HEK293 (cell line): ENCODE results near the gene RPL13A.

Experiments used
- CTCF ChIA-PET: fragments of 350-600 bp; formaldehyde crosslinking; extraction: SDS; loops from one replicate; lab custom pipeline; 2021; ENCODE audit warnings: antibody characterized with exemption; lab: Yijun Ruan, JAX
- POLR2A ChIA-PET: fragments of 300-600 bp; formaldehyde crosslinking; extraction: SDS; loops from one replicate; lab custom pipeline; 2020; ENCODE audit warnings: antibody characterized with exemption, inconsistent platforms; lab: Yijun Ruan, JAX
- H3K27ac ChIP-seq: fragments of 200-500 bp; sonication (Bioruptor generic); 2 replicates; pipeline ENCODE4 v1.5.1; 2014; ENCODE audit warnings: low read depth, low read length, control low read depth, inconsistent platforms; ENCODE audit errors: extremely low read depth
- H3K36me3 ChIP-seq, 2 experiments: fragments of 200-500 bp in 1 of 2; sonication (Bioruptor generic) in 1 of 2; 1 replicate in 1 of 2; 2 replicates in 1 of 2; pipeline ENCODE4 v1.5.1; 2014 to 2017; ENCODE audit warnings: inconsistent platforms in 2 of 2, low read length in 2 of 2; ENCODE audit not compliant: control insufficient read depth in 2 of 2, insufficient read depth in 1 of 2
- H3K4me1 ChIP-seq: fragments of 200-500 bp; sonication (Bioruptor generic); 2 replicates; pipeline ENCODE4 v1.5.1; 2014; ENCODE audit warnings: mild to moderate bottlenecking, low read length, inconsistent platforms; ENCODE audit not compliant: control insufficient read depth, insufficient read depth
- H3K4me3 ChIP-seq: 2 replicates; pipeline ENCODE4 v1.5.1; 2011; ENCODE audit warnings: low read depth, mild to moderate bottlenecking, control low read depth, low read length, moderate library complexity
- H3K9me3 ChIP-seq: fragments of 200-500 bp; sonication (Bioruptor generic); 2 replicates; pipeline ENCODE4 v1.5.1; 2014; ENCODE audit warnings: low read depth, low read length, inconsistent platforms; ENCODE audit not compliant: control insufficient read depth, insufficient read depth
- GFI1B ChIP-seq: fragments of 450-650 bp; formaldehyde crosslinking; IDR thresholded peaks from 2 replicates; pipeline ENCODE4 v1.5.1; 2016; ENCODE audit warnings: missing biosample characterization, missing genetic modification characterization
- KLF9 ChIP-seq: fragments of 450-650 bp; formaldehyde crosslinking; IDR thresholded peaks from 2 replicates; pipeline ENCODE4 v1.5.1; 2016; ENCODE audit warnings: missing biosample characterization, missing genetic modification characterization, low read depth
- PRDM1 ChIP-seq: fragments of 450-650 bp; formaldehyde crosslinking; IDR thresholded peaks from 2 replicates; pipeline ENCODE4; 2016; ENCODE audit warnings: missing biosample characterization, missing genetic modification characterization
- REPIN1 ChIP-seq: fragments of 450-650 bp; formaldehyde crosslinking; IDR thresholded peaks from 2 replicates; pipeline ENCODE4 v1.5.1; 2017; ENCODE audit warnings: missing biosample characterization, missing genetic modification characterization, low read depth
- SETDB1 ChIP-seq: IDR thresholded peaks from one replicate; pipeline ENCODE4 v1.6.1; 2017; ENCODE audit warnings: mild to moderate bottlenecking, low read length, moderate library complexity, mixed read lengths; ENCODE audit not compliant: insufficient read length
- TCF7L2 ChIP-seq: IDR thresholded peaks from 2 replicates; pipeline ENCODE4 v1.6.1; 2011; ENCODE audit warnings: low read depth, mild to moderate bottlenecking, inconsistent platforms, low read length, moderate library complexity, borderline replicate concordance
- WT1 ChIP-seq: fragments of 450-650 bp; formaldehyde crosslinking; IDR thresholded peaks from 2 replicates; pipeline ENCODE4 v1.5.1; 2016; ENCODE audit warnings: missing biosample characterization, missing genetic modification characterization
- ZBTB1 ChIP-seq: fragments of 450-650 bp; formaldehyde crosslinking; IDR thresholded peaks from 2 replicates; pipeline ENCODE4 v1.5.1; 2016; ENCODE audit warnings: missing biosample characterization, missing genetic modification characterization
- ZBTB20 ChIP-seq: fragments of 450-650 bp; formaldehyde crosslinking; IDR thresholded peaks from 2 replicates; pipeline ENCODE4 v1.5.1; 2016; ENCODE audit warnings: missing biosample characterization, missing genetic modification characterization
- ZBTB48 ChIP-seq: fragments of 450-650 bp; formaldehyde crosslinking; IDR thresholded peaks from 2 replicates; pipeline ENCODE4 v1.5.1; 2016; ENCODE audit warnings: missing biosample characterization, missing genetic modification characterization
- ZFP69B ChIP-seq: fragments of 450-650 bp; formaldehyde crosslinking; IDR thresholded peaks from 2 replicates; pipeline ENCODE4 v1.5.1; 2016; ENCODE audit warnings: missing biosample characterization, missing genetic modification characterization
- ZNF10 ChIP-seq: fragments of 450-650 bp; formaldehyde crosslinking; IDR thresholded peaks from 2 replicates; pipeline ENCODE4 v1.5.1; 2017; ENCODE audit warnings: missing biosample characterization, missing genetic modification characterization
- ZNF114 ChIP-seq: fragments of 450-650 bp; formaldehyde crosslinking; IDR thresholded peaks from 2 replicates; pipeline ENCODE4 v1.5.0; 2017; ENCODE audit warnings: missing biosample characterization, missing genetic modification characterization
- ZNF155 ChIP-seq: fragments of 450-650 bp; formaldehyde crosslinking; IDR thresholded peaks from 2 replicates; pipeline ENCODE4 v1.5.1; 2016; ENCODE audit warnings: missing biosample characterization, missing genetic modification characterization
- ZNF174 ChIP-seq: fragments of 450-650 bp; formaldehyde crosslinking; IDR thresholded peaks from 2 replicates; pipeline ENCODE4 v1.5.0; 2017; ENCODE audit warnings: missing biosample characterization, mild to moderate bottlenecking, missing genetic modification characterization
- ZNF248 ChIP-seq: fragments of 450-650 bp; formaldehyde crosslinking; IDR thresholded peaks from 2 replicates; pipeline ENCODE4 v1.5.1; 2017; ENCODE audit warnings: missing biosample characterization, missing genetic modification characterization
- ZNF311 ChIP-seq: fragments of 450-650 bp; formaldehyde crosslinking; IDR thresholded peaks from 2 replicates; pipeline ENCODE4 v1.5.1; 2017; ENCODE audit warnings: missing biosample characterization, missing genetic modification characterization, borderline replicate concordance
- ZNF423 ChIP-seq: fragments of 450-650 bp; formaldehyde crosslinking; IDR thresholded peaks from 2 replicates; pipeline ENCODE4 v1.5.1; 2016; ENCODE audit warnings: missing biosample characterization, missing genetic modification characterization
- ZNF561 ChIP-seq: fragments of 450-650 bp; IDR thresholded peaks from 2 replicates; pipeline ENCODE4 v1.5.1; 2018; ENCODE audit warnings: missing biosample characterization, missing genetic modification characterization, borderline replicate concordance
- ZNF626 ChIP-seq: fragments of 450-650 bp; sonication (Bioruptor Pico); formaldehyde crosslinking; IDR thresholded peaks from 2 replicates; pipeline ENCODE4 v1.5.1; 2018; ENCODE audit warnings: missing biosample characterization, missing genetic modification characterization, inconsistent platforms
- ZNF658 ChIP-seq: fragments of 450-650 bp; formaldehyde crosslinking; IDR thresholded peaks from 2 replicates; pipeline ENCODE4; 2016; ENCODE audit warnings: missing biosample characterization, missing genetic modification characterization
- ZNF660 ChIP-seq: fragments of 450-650 bp; IDR thresholded peaks from 2 replicates; pipeline ENCODE4 v1.5.1; 2018; ENCODE audit warnings: missing biosample characterization, mild to moderate bottlenecking, missing genetic modification characterization
- ZNF785 ChIP-seq: fragments of 450-650 bp; formaldehyde crosslinking; IDR thresholded peaks from 2 replicates; pipeline ENCODE4 v1.5.1; 2016; ENCODE audit warnings: missing biosample characterization, missing genetic modification characterization
- ZSCAN18 ChIP-seq: fragments of 450-650 bp; formaldehyde crosslinking; IDR thresholded peaks from 2 replicates; pipeline ENCODE4 v1.5.1; 2016; ENCODE audit warnings: missing biosample characterization, missing genetic modification characterization
- ZSCAN30 ChIP-seq: fragments of 450-650 bp; IDR thresholded peaks from 2 replicates; pipeline ENCODE4 v1.5.1; 2018; ENCODE audit warnings: missing biosample characterization, mild to moderate bottlenecking, missing genetic modification characterization, moderate library complexity
- TF ChIP-seq, protein P1 (sequence below): fragments of 450-650 bp; formaldehyde crosslinking; IDR thresholded peaks from 2 replicates; pipeline ENCODE4 v1.5.1; 2016; ENCODE audit warnings: missing biosample characterization, missing genetic modification characterization
- TF ChIP-seq, protein P2 (sequence below): fragments of 450-650 bp; formaldehyde crosslinking; IDR thresholded peaks from 2 replicates; pipeline ENCODE4 v1.5.1; 2016; ENCODE audit warnings: missing biosample characterization, missing genetic modification characterization
- TF ChIP-seq, protein P3 (sequence below): sonication (generic); formaldehyde crosslinking; IDR thresholded peaks from 2 replicates; pipeline ENCODE4 v1.8.1; 2022; ENCODE audit warnings: mild to moderate bottlenecking, moderate library complexity, missing genetic modification reagents

RPL13A gene

GRCh38 chr19:49443366-49444099, 43.9 kb upstream of the RPL13A start:
- H3K4me1 ChIP-seq = peaks cover 7% of the 10 kb centered on the region
- ChIA-PET CTCF (interaction anchor here (0.6 to 3.2 kb wide), 27 partner anchors 8 to 914 kb away, joined by 3 to 59 read pairs (median 4); partner anchors contain the start of genes GFY and PIH1D1), POLR2A (interaction anchor here (0.6 to 2.3 kb wide), 8 partner anchors 9 to 712 kb away, joined by 3 to 28 read pairs (median 4); partner anchors contain the start of genes ALDH16A1, PIH1D1 and TEAD2)
- H3K9me3 ChIP-seq = no peaks in the 10 kb centered on the region
- peak overlapping the region; percentile 60 for H3K4me3 ChIP-seq
- H3K27ac ChIP-seq = peak overlapping the region; percentile 50
- peaks cover 3 to 23% of the 10 kb centered on the region in 2 experiments for H3K36me3 ChIP-seq
- TF ChIP-seq PRDM1 = peak; percentile 77
- TF ChIP-seq REPIN1 (tag by site-specific recombination) = 0 out of 2 replicates have a peak, but pooled peaks have one; percentile 44
- TF ChIP-seq, protein P1, sequence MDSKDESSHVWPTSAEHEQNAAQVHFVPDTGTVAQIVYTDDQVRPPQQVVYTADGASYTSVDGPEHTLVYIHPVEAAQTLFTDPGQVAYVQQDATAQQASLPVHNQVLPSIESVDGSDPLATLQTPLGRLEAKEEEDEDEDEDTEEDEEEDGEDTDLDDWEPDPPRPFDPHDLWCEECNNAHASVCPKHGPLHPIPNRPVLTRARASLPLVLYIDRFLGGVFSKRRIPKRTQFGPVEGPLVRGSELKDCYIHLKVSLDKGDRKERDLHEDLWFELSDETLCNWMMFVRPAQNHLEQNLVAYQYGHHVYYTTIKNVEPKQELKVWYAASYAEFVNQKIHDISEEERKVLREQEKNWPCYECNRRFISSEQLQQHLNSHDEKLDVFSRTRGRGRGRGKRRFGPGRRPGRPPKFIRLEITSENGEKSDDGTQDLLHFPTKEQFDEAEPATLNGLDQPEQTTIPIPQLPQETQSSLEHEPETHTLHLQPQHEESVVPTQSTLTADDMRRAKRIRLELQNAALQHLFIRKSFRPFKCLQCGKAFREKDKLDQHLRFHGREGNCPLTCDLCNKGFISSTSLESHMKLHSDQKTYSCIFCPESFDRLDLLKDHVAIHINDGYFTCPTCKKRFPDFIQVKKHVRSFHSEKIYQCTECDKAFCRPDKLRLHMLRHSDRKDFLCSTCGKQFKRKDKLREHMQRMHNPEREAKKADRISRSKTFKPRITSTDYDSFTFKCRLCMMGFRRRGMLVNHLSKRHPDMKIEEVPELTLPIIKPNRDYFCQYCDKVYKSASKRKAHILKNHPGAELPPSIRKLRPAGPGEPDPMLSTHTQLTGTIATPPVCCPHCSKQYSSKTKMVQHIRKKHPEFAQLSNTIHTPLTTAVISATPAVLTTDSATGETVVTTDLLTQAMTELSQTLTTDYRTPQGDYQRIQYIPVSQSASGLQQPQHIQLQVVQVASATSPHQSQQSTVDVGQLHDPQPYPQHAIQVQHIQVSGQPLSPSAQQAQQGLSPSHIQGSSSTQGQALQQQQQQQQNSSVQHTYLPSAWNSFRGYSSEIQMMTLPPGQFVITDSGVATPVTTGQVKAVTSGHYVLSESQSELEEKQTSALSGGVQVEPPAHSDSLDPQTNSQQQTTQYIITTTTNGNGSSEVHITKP (tag by site-specific recombination) = peak; percentile 85
- peak; percentile 89 for TF ChIP-seq ZFP69B (tag by site-specific recombination)
- no peak for TF ChIP-seq ZNF174 (tag by site-specific recombination)
- no peak for TF ChIP-seq TCF7L2
- no peak for TF ChIP-seq SETDB1
- no peak for TF ChIP-seq ZNF658 (tag by site-specific recombination)
- TF ChIP-seq ZNF311 (tag by site-specific recombination) = no peak
- TF ChIP-seq ZNF785 (tag by site-specific recombination) = peak; percentile 21
- no peak; the same call in 1 of the 2 replicates for TF ChIP-seq ZNF561 (tag by site-specific recombination)
- TF ChIP-seq ZNF114 (tag by site-specific recombination) = no peak
- TF ChIP-seq ZNF155 (tag by site-specific recombination) = no peak
- TF ChIP-seq KLF9 (tag by site-specific recombination) = peak; percentile 22
- peak; percentile 54 for TF ChIP-seq ZNF660 (tag by site-specific recombination)
- TF ChIP-seq ZNF248 (tag by site-specific recombination) = no peak
- 0 out of 2 replicates have a peak, but pooled peaks have one; percentile 38 for TF ChIP-seq ZSCAN18 (tag by site-specific recombination)
- no peak for TF ChIP-seq ZNF423
- peak; percentile 60 for TF ChIP-seq ZSCAN30
- peak; percentile 7; the same call in 1 of the 2 replicates for TF ChIP-seq WT1 (tag by site-specific recombination)
- peak; percentile 86; the same call in 1 of the 2 replicates for TF ChIP-seq ZBTB20
- TF ChIP-seq, protein P2, sequence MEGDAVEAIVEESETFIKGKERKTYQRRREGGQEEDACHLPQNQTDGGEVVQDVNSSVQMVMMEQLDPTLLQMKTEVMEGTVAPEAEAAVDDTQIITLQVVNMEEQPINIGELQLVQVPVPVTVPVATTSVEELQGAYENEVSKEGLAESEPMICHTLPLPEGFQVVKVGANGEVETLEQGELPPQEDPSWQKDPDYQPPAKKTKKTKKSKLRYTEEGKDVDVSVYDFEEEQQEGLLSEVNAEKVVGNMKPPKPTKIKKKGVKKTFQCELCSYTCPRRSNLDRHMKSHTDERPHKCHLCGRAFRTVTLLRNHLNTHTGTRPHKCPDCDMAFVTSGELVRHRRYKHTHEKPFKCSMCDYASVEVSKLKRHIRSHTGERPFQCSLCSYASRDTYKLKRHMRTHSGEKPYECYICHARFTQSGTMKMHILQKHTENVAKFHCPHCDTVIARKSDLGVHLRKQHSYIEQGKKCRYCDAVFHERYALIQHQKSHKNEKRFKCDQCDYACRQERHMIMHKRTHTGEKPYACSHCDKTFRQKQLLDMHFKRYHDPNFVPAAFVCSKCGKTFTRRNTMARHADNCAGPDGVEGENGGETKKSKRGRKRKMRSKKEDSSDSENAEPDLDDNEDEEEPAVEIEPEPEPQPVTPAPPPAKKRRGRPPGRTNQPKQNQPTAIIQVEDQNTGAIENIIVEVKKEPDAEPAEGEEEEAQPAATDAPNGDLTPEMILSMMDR (tag by site-specific recombination) = peak; percentile 99
- TF ChIP-seq GFI1B (tag by site-specific recombination) = no peak
- TF ChIP-seq, protein P3, sequence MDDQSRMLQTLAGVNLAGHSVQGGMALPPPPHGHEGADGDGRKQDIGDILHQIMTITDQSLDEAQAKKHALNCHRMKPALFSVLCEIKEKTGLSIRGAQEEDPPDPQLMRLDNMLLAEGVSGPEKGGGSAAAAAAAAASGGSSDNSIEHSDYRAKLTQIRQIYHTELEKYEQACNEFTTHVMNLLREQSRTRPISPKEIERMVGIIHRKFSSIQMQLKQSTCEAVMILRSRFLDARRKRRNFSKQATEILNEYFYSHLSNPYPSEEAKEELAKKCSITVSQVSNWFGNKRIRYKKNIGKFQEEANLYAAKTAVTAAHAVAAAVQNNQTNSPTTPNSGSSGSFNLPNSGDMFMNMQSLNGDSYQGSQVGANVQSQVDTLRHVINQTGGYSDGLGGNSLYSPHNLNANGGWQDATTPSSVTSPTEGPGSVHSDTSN = no peak
- TF ChIP-seq ZNF10 (tag by site-specific recombination) = 0 out of 2 replicates have a peak, but pooled peaks have one; percentile 45
- TF ChIP-seq ZBTB48 (tag by site-specific recombination) = 0 out of 2 replicates have a peak, but pooled peaks have one; percentile 19
- no peak for TF ChIP-seq ZNF626 (tag by site-specific recombination)
- 0 out of 2 replicates have a peak, but pooled peaks have one; percentile 37 for TF ChIP-seq ZBTB1 (tag by site-specific recombination)
